H1 (cell line): ENCODE measurements around the gene NUB1. TPM values are rescaled to one million over a fixed set of nuclear protein-coding genes. Genes with fewer than 3 reads are reported as not detected.

Experiments
- CTCF ChIA-PET: fragments of 300-600 bp; sonication (Branson Sonifier 250); formaldehyde crosslinking; loops from one replicate; lab custom pipeline; 2021; ENCODE audit not compliant: partially characterized antibody; lab: Charles Lee
- POLR2A ChIA-PET: fragments of 300-600 bp; sonication (Branson Sonifier 250); formaldehyde crosslinking; loops from one replicate; lab custom pipeline; 2021; ENCODE audit warnings: inconsistent platforms; ENCODE audit not compliant: partially characterized antibody; lab: Charles Lee
- DNase-seq, 2 experiments: peaks; one replicate each; pipeline versions ENCODE4 v3.0.0 to v3.0.0-alpha.2; 2010 to 2022; ENCODE audit warnings: low spot score in 2 of 2, low read depth in 1 of 2, mixed read lengths in 1 of 2
- FAIRE-seq: peaks from 2 replicates; lab custom pipeline; 2011; peaks lifted over from hg19 to GRCh38; lab: Jason Lieb, UNC
- H2AFZ ChIP-seq: 2 replicates; pipeline ENCODE4 v1.8.1; 2012; ENCODE audit warnings: low read length, inconsistent platforms
- H2AK5ac ChIP-seq: 2 replicates; pipeline ENCODE4 v1.6.1; 2013; ENCODE audit warnings: low read depth, low read length
- H2BK120ac ChIP-seq: replicated peaks from 2 replicates; pipeline ENCODE3; 2013; ENCODE audit warnings: low read depth, low read length, inconsistent platforms
- H2BK12ac ChIP-seq: 2 replicates; pipeline ENCODE4 v1.6.1; 2013; ENCODE audit warnings: low read depth, low read length
- H2BK15ac ChIP-seq: 2 replicates; pipeline ENCODE4 v1.6.1; 2013; ENCODE audit warnings: low read length
- H2BK20ac ChIP-seq: 2 replicates; pipeline ENCODE4 v1.6.1; 2013; ENCODE audit warnings: low read length
- H2BK5ac ChIP-seq: 2 replicates; pipeline ENCODE4 v1.6.1; 2013; ENCODE audit warnings: low read depth, low read length
- H3K14ac ChIP-seq: 2 replicates; pipeline ENCODE4 v1.6.1; 2013; ENCODE audit warnings: inconsistent platforms; ENCODE audit not compliant: insufficient read length
- H3K18ac ChIP-seq: 2 replicates; pipeline ENCODE4 v1.6.1; 2013; ENCODE audit warnings: low read length; ENCODE audit errors: extremely low read depth
- H3K23ac ChIP-seq: 2 replicates; pipeline ENCODE4 v1.6.1; 2013; ENCODE audit warnings: inconsistent platforms; ENCODE audit not compliant: insufficient read length
- H3K23me2 ChIP-seq: 2 replicates; pipeline ENCODE4 v1.6.1; 2013; ENCODE audit warnings: low read depth, low read length
- H3K27ac ChIP-seq: 2 replicates; pipeline ENCODE4 v1.6.1; 2011; ENCODE audit warnings: low read depth, low read length, inconsistent platforms
- H3K27me3 ChIP-seq, 4 experiments: replicated peaks in 1 of 4; 1 replicate in 1 of 4; 2 replicates in 3 of 4; pipeline versions ENCODE4 v1.6.1 to v1.8.1; 2011 to 2013; ENCODE audit warnings: low read length in 3 of 4, mild to moderate bottlenecking in 3 of 4, inconsistent platforms in 2 of 4, mixed read lengths in 2 of 4, moderate library complexity in 1 of 4; ENCODE audit not compliant: control insufficient read depth in 3 of 4, insufficient read depth in 3 of 4; ENCODE audit errors: extremely low read depth in 1 of 4
- H3K36me3 ChIP-seq, 4 experiments: 2 replicates each; pipeline versions ENCODE4 v1.6.1 to v1.8.1; 2011 to 2013; ENCODE audit warnings: mild to moderate bottlenecking in 4 of 4, low read length in 3 of 4, moderate library complexity in 2 of 4, control low read depth in 1 of 4, inconsistent platforms in 1 of 4; ENCODE audit not compliant: insufficient read depth in 4 of 4, control insufficient read depth in 2 of 4
- H3K4ac ChIP-seq: replicated peaks from 2 replicates; pipeline ENCODE3; 2013; ENCODE audit warnings: low read length, low read depth, mixed read lengths, inconsistent platforms; ENCODE audit not compliant: insufficient read length
- H3K4me1 ChIP-seq, 4 experiments: replicated peaks in 1 of 4; 1 replicate in 1 of 4; 2 replicates in 3 of 4; pipeline versions ENCODE4 v1.6.1 to v1.8.1; 2011 to 2013; ENCODE audit warnings: low read length in 3 of 4, inconsistent platforms in 2 of 4, mixed read lengths in 1 of 4; ENCODE audit not compliant: insufficient read depth in 4 of 4, control insufficient read depth in 3 of 4
- H3K4me2 ChIP-seq, 2 experiments: 2 replicates each; pipeline versions ENCODE4 v1.6.1 to v1.8.1; 2011 to 2013; ENCODE audit warnings: low read depth in 2 of 2, low read length in 2 of 2, control low read depth in 1 of 2, inconsistent platforms in 1 of 2, mild to moderate bottlenecking in 1 of 2; ENCODE audit not compliant: insufficient read depth in 1 of 2
- H3K4me3 ChIP-seq, 4 experiments: fragments of 200-600, 300-600 bp in 1 of 4; sonication (generic), shearing (Covaris generic), sonication (Bioruptor Twin) in 1 of 4; 2 replicates each; pipeline versions ENCODE4 v1.5.1 to v1.8.1; 2011 to 2016; ENCODE audit warnings: low read length in 4 of 4, low read depth in 3 of 4, control low read depth in 2 of 4, inconsistent platforms in 2 of 4, mild to moderate bottlenecking in 2 of 4, mixed read lengths in 1 of 4, moderate library complexity in 1 of 4; ENCODE audit not compliant: insufficient read depth in 2 of 4; ENCODE audit errors: extremely low read depth in 1 of 4
- H3K56ac ChIP-seq: replicated peaks from 2 replicates; pipeline ENCODE3; 2013; ENCODE audit warnings: low read depth, mild to moderate bottlenecking, mixed read lengths, low read length, inconsistent platforms; ENCODE audit not compliant: insufficient read length
- H3K79me1 ChIP-seq: 2 replicates; pipeline ENCODE4 v1.6.1; 2013; ENCODE audit warnings: low read depth, low read length, control low read depth
- H3K79me2 ChIP-seq, 2 experiments: 2 replicates each; pipeline versions ENCODE4 v1.6.1 to v1.8.1; 2012 to 2013; ENCODE audit warnings: low read length in 2 of 2, mild to moderate bottlenecking in 2 of 2, inconsistent platforms in 1 of 2; ENCODE audit not compliant: insufficient read depth in 2 of 2, control insufficient read depth in 1 of 2
- H3K9ac ChIP-seq, 4 experiments: replicated peaks in 1 of 4; 1 replicate in 1 of 4; 2 replicates in 3 of 4; pipeline versions ENCODE4 v1.6.1 to v1.8.1; 2011 to 2013; ENCODE audit warnings: low read depth in 3 of 4, low read length in 3 of 4, control low read depth in 2 of 4, mild to moderate bottlenecking in 2 of 4, moderate library complexity in 2 of 4, inconsistent platforms in 1 of 4; ENCODE audit errors: extremely low read depth in 1 of 4
- H3K9me3 ChIP-seq, 2 experiments: 2 replicates each; pipeline versions ENCODE4 v1.6.1 to v1.8.1; 2012 to 2013; ENCODE audit warnings: mild to moderate bottlenecking in 2 of 2, moderate library complexity in 2 of 2, control low read depth in 1 of 2, inconsistent platforms in 1 of 2, low read depth in 1 of 2, low read length in 1 of 2, mixed read lengths in 1 of 2; ENCODE audit not compliant: insufficient read depth in 2 of 2
- H4K20me1 ChIP-seq, 2 experiments: replicated peaks in 1 of 2; 2 replicates each; pipeline versions ENCODE3 to v1.8.1; 2011 to 2013; ENCODE audit warnings: inconsistent platforms in 2 of 2, low read length in 2 of 2, mild to moderate bottlenecking in 1 of 2; ENCODE audit not compliant: insufficient read depth in 2 of 2, control insufficient read depth in 1 of 2
- H4K5ac ChIP-seq: 2 replicates; pipeline ENCODE4 v1.6.1; 2013; ENCODE audit warnings: low read length, low read depth, mixed read lengths, inconsistent platforms; ENCODE audit not compliant: insufficient read length
- H4K8ac ChIP-seq: 2 replicates; pipeline ENCODE4 v1.8.0; 2013; ENCODE audit warnings: mild to moderate bottlenecking, moderate library complexity, low read length, inconsistent platforms; ENCODE audit not compliant: insufficient read depth; ENCODE audit errors: extremely low read depth
- H4K91ac ChIP-seq: replicated peaks from 2 replicates; pipeline ENCODE3; 2013; ENCODE audit warnings: low read length, mixed read lengths, inconsistent platforms; ENCODE audit not compliant: insufficient read length
- CTBP2 ChIP-seq: IDR thresholded peaks from 2 replicates; pipeline ENCODE4 v1.7.0; 2011; ENCODE audit warnings: borderline replicate concordance, mild to moderate bottlenecking, moderate library complexity, mixed read lengths, low read length; ENCODE audit not compliant: insufficient read depth, insufficient read length
- SRF ChIP-seq: IDR thresholded peaks from 2 replicates; pipeline ENCODE4 v1.6.1; 2011; ENCODE audit warnings: mild to moderate bottlenecking, low read depth, low read length, moderate library complexity
- WGBS, 2 experiments: shearing (Covaris generic) in 1 of 2; methylation state at CpG; one replicate each; pipeline versions ENCODE4 v1.1.6 to v1.1.7; 2013 to 2015; ENCODE audit warnings: low lambda C conversion rate in 2 of 2, mixed read lengths in 2 of 2, inconsistent platforms in 1 of 2, low coverage in 1 of 2, missing lambda C conversion rate in 1 of 2; ENCODE audit not compliant: insufficient replicate concordance in 2 of 2, insufficient coverage in 1 of 2, insufficient read length in 1 of 2; ENCODE audit errors: extremely low coverage in 1 of 2, missing lambda C conversion rate in 1 of 2; 5-methylcytosine and 5-hydroxymethylcytosine counted together
- polyA plus RNA-seq, 7 experiments: library from polyadenylated mRNA; depleted of rRNA in 3 of 7; stranded (reverse) in 5 of 7; unstranded in 2 of 7; fragments of >200 nt in 5 of 7; fragments of 200-250 nt in 2 of 7; gene quantifications; 1 replicate in 5 of 7; 2 replicates in 1 of 7; 4 replicates in 1 of 7; pipeline versions ENCODE4 v1.2.1 to v1.2.3, GENCODE V29; 2011 to 2013; ENCODE audit warnings: missing spikeins in 2 of 7, mixed read lengths in 2 of 7
- total RNA-seq: library from RNA; stranded (reverse); fragmentation: NEBNext Ultra II Directional; extraction: Animal tissue kit (Norgen Biotek cat#: 25700); gene quantifications from 2 replicates; pipeline ENCODE4 v1.2.1, GENCODE V29; 2021

NUB1 gene
- total and polyA plus RNA-seq, 2 of the 8 experiments (the other 6 are each of a cell fraction or from before 2014, with no cell fraction given): 22.1 to 43.5 TPM

- H2AFZ ChIP-seq: no peak overlapping the region
- no peak overlapping the region for H4K5ac ChIP-seq
- H3K4me1 ChIP-seq: peaks cover 0 to 13% (median 5%) of the 10 kb centered on the region in 4 experiments; a peak in 6 of 7 replicates
- DNase-seq: no peak
- WGBS, 2 experiments: 80% methylated on average over 13 of the region's 13 CpGs; no CpG with 5 or more reads in 1 of the 2 experiments
- H3K56ac ChIP-seq: no peak overlapping the region
- H3K23me2 ChIP-seq: peaks cover 7% of the 10 kb centered on the region; the same call in 1 of the 2 replicates
- H2AK5ac ChIP-seq: 0 out of 2 replicates have a peak overlapping the region, but pooled peaks have one; percentile 65
- H2BK15ac ChIP-seq: peak overlapping the region; percentile 32; the same call in 1 of the 2 replicates
- H3K4me2 ChIP-seq: no peak overlapping the region
- H3K79me1 ChIP-seq: no peaks in the 10 kb centered on the region
- no peak overlapping the region for H3K9ac ChIP-seq
- no peak for TF ChIP-seq CTBP2
- no peak for TF ChIP-seq SRF
- no peak overlapping the region for H3K14ac ChIP-seq
- no peak overlapping the region for H3K23ac ChIP-seq
- H3K4me3 ChIP-seq: no peak overlapping the region
- no peak overlapping the region for H2BK12ac ChIP-seq
- 0 out of 2 replicates have a peak overlapping the region, but pooled peaks have one; percentile 28 for H3K18ac ChIP-seq
- H4K91ac ChIP-seq: no peak overlapping the region
- no peak overlapping the region for H2BK5ac ChIP-seq
- peaks cover 0 to 5% of the 10 kb centered on the region in 2 experiments for H4K20me1 ChIP-seq
- no peak overlapping the region for H2BK20ac ChIP-seq
- FAIRE-seq: no peak
- H3K27me3 ChIP-seq: no peaks in the 10 kb centered on the region
- ChIA-PET POLR2A (no interaction called here), CTCF (interaction anchor here (0.6 to 6.6 kb wide), 3 partner anchors 23 to 91 kb away, joined by 3 to 32 read pairs (median 10); no protein-coding TSS in a partner anchor)
- no peaks in the 10 kb centered on the region for H3K79me2 ChIP-seq
- no peak overlapping the region for H3K4ac ChIP-seq
- H4K8ac ChIP-seq: no peak overlapping the region
- no peaks in the 10 kb centered on the region for H3K9me3 ChIP-seq
- H2BK120ac ChIP-seq: no peak overlapping the region
- peaks cover 0 to 7% (median 1%) of the 10 kb centered on the region in 4 experiments; a peak in 2 of 8 replicates for H3K36me3 ChIP-seq
- no peak overlapping the region for H3K27ac ChIP-seq
Measured at GRCh38 chr7:151395036-151395367, 53.4 kb downstream of the NUB1 start.
